K562 (cell line): ENCODE measurements around the gene TSEN54. TPM values are rescaled to one million over a fixed set of nuclear protein-coding genes. Genes with fewer than 3 reads are reported as not detected.

Source experiments
- BDP1 ChIP-seq: IDR thresholded peaks from 3 replicates; pipeline ENCODE4 v1.6.1; 2011; ENCODE audit not compliant: insufficient read length, insufficient read depth
- BHLHE40 ChIP-seq: IDR thresholded peaks from 2 replicates; pipeline ENCODE4 v1.6.1; 2011; ENCODE audit warnings: low read length, improper control_type of control experiment
- CHD2 ChIP-seq: IDR thresholded peaks from 2 replicates; pipeline ENCODE4 v1.6.1; 2011; ENCODE audit warnings: low read depth, low read length
- CREB1 ChIP-seq, 2 experiments: sonication (generic) in 1 of 2; formaldehyde crosslinking in 1 of 2; IDR thresholded peaks; 2 replicates each; pipeline versions ENCODE4 v1.6.1 to v1.8.0; 2012 to 2022; ENCODE audit warnings: inconsistent platforms in 1 of 2, mild to moderate bottlenecking in 1 of 2, missing genetic modification reagents in 1 of 2, moderate library complexity in 1 of 2
- DNMT1 ChIP-seq: fragments of 450-650 bp; IDR thresholded peaks from 2 replicates; pipeline ENCODE4 v1.6.1; 2016; ENCODE audit warnings: antibody characterized with exemption, mild to moderate bottlenecking
- E2F6 ChIP-seq, 2 experiments: IDR thresholded peaks; 2 replicates each; pipeline ENCODE4 v1.6.1; 2011; ENCODE audit warnings: borderline replicate concordance in 1 of 2, control low read depth in 1 of 2, low read depth in 1 of 2, low read length in 1 of 2, mild to moderate bottlenecking in 1 of 2, mixed read lengths in 1 of 2, moderate library complexity in 1 of 2; ENCODE audit not compliant: insufficient read depth in 1 of 2, insufficient read length in 1 of 2, poor library complexity in 1 of 2, severe bottlenecking in 1 of 2; ENCODE audit errors: extremely low read depth in 1 of 2
- ESRRA ChIP-seq: fragments of 450-650 bp; IDR thresholded peaks from 2 replicates; pipeline ENCODE4 v1.6.1; 2014; ENCODE audit warnings: low read depth, mild to moderate bottlenecking, moderate library complexity, borderline replicate concordance
- ETS2 ChIP-seq: IDR thresholded peaks from 2 replicates; pipeline ENCODE4 v1.6.1; 2016; ENCODE audit warnings: borderline replicate concordance, missing genetic modification characterization, mild to moderate bottlenecking, moderate library complexity, missing compliant biosample characterization; ENCODE audit not compliant: poor library complexity, severe bottlenecking
- HDAC2 ChIP-seq: fragments of 450-650 bp; IDR thresholded peaks from 2 replicates; pipeline ENCODE4 v1.6.1; 2016; ENCODE audit warnings: mild to moderate bottlenecking
- HNRNPUL1 ChIP-seq: fragments of 200-400 bp; formaldehyde crosslinking; IDR thresholded peaks from 2 replicates; pipeline ENCODE4 v1.6.1; 2017; ENCODE audit warnings: low read length
- KLF13 ChIP-seq: fragments of 450-650 bp; IDR thresholded peaks from 2 replicates; pipeline ENCODE4 v1.6.1; 2016; ENCODE audit warnings: missing genetic modification characterization, low read depth, mild to moderate bottlenecking, missing compliant biosample characterization, moderate library complexity, borderline replicate concordance
- MECOM ChIP-seq: fragments of 250-450 bp; sonication (Bioruptor Pico); IDR thresholded peaks from 2 replicates; pipeline ENCODE4 v1.8.0; 2022; ENCODE audit warnings: inconsistent platforms
- MXD1 ChIP-seq: fragments of 250-450 bp; sonication (Bioruptor Pico); IDR thresholded peaks from 2 replicates; pipeline ENCODE4 v1.8.0; 2021; ENCODE audit warnings: borderline replicate concordance, mild to moderate bottlenecking, moderate library complexity; ENCODE audit not compliant: poor library complexity, severe bottlenecking
- NCOA2 ChIP-seq, 2 experiments: fragments of 450-650 bp; IDR thresholded peaks; 2 replicates each; pipeline ENCODE4 v1.6.1; 2018; ENCODE audit warnings: mild to moderate bottlenecking in 2 of 2, moderate library complexity in 1 of 2; ENCODE audit not compliant: partially characterized antibody in 2 of 2
- NEUROD1 ChIP-seq: fragments of 150-350 bp; IDR thresholded peaks from 2 replicates; pipeline ENCODE4 v1.6.1; 2014; ENCODE audit warnings: borderline replicate concordance, low read length, low read depth; ENCODE audit not compliant: partially characterized antibody
- OTX1 ChIP-seq: fragments of 450-650 bp; formaldehyde crosslinking; IDR thresholded peaks from 2 replicates; pipeline ENCODE4 v1.4.0; 2022; ENCODE audit warnings: mild to moderate bottlenecking
- POLR2AphosphoS2 ChIP-seq: IDR thresholded peaks from 2 replicates; pipeline ENCODE4 v1.6.1; 2012; ENCODE audit warnings: low read length, improper control_type of control experiment
- RBM34 ChIP-seq: fragments of 200-400 bp; formaldehyde crosslinking; IDR thresholded peaks from 2 replicates; pipeline ENCODE4 v1.6.1; 2018; ENCODE audit warnings: low read length, borderline replicate concordance; ENCODE audit not compliant: insufficient read depth
- RCOR1 ChIP-seq, 2 experiments: IDR thresholded peaks; 2 replicates each; pipeline ENCODE4 v1.6.1; 2012; ENCODE audit warnings: low read depth in 2 of 2, low read length in 2 of 2, borderline replicate concordance in 1 of 2, improper control_type of control experiment in 1 of 2
- SIN3B ChIP-seq: fragments of 450-650 bp; IDR thresholded peaks from 2 replicates; pipeline ENCODE4 v1.6.1; 2017; ENCODE audit warnings: low read depth, mild to moderate bottlenecking, moderate library complexity
- SMARCB1 ChIP-seq: IDR thresholded peaks from 2 replicates; pipeline ENCODE4 v1.6.1; 2011; ENCODE audit warnings: improper control_type of control experiment, low read depth; ENCODE audit not compliant: insufficient read length
- SMARCE1 ChIP-seq: fragments of 450-650 bp; IDR thresholded peaks from 2 replicates; pipeline ENCODE4 v1.7.1; 2016; ENCODE audit warnings: mild to moderate bottlenecking
- SRSF7 ChIP-seq: fragments of 200-400 bp; formaldehyde crosslinking; optimal IDR thresholded peaks from 2 replicates; pipeline ENCODE3; 2017; ENCODE audit warnings: mild to moderate bottlenecking, low read depth, low read length
- TCFL5 ChIP-seq: fragments of 250-450 bp; sonication (Bioruptor Pico); conservative IDR thresholded peaks from 2 replicates; pipeline ENCODE4 v1.6.1; 2021; ENCODE audit warnings: mild to moderate bottlenecking, moderate library complexity, matching md5 sums
- ZKSCAN3 ChIP-seq: fragments of 250-450 bp; sonication (Bioruptor Pico); IDR thresholded peaks from 2 replicates; pipeline ENCODE4 v1.4.0; 2020
- ZNF354B ChIP-seq: fragments of 250-450 bp; sonication (Bioruptor Pico); IDR thresholded peaks from 2 replicates; pipeline ENCODE4 v1.4.0; 2020
- ZNF41 ChIP-seq: fragments of 250-450 bp; sonication (Bioruptor Pico); conservative IDR thresholded peaks from 2 replicates; pipeline ENCODE4 v1.4.0; 2020; ENCODE audit warnings: mild to moderate bottlenecking
- ZNF436 ChIP-seq: fragments of 250-450, 450-650 bp; sonication (Bioruptor Pico); formaldehyde crosslinking; IDR thresholded peaks from 2 replicates; pipeline ENCODE4 v1.7.0; 2020; ENCODE audit warnings: mild to moderate bottlenecking
- ZNF511 ChIP-seq: sonication (generic); formaldehyde crosslinking; IDR thresholded peaks from 2 replicates; pipeline ENCODE4 v1.8.0; 2022; ENCODE audit warnings: mild to moderate bottlenecking, missing genetic modification reagents
- ZNF778 ChIP-seq: fragments of 450-650 bp; formaldehyde crosslinking; IDR thresholded peaks from 2 replicates; pipeline ENCODE4 v1.4.0; 2020; ENCODE audit warnings: mild to moderate bottlenecking, moderate library complexity
- polyA plus RNA-seq, 8 experiments: library from polyadenylated mRNA; depleted of rRNA in 4 of 8; stranded (reverse) in 5 of 8; unstranded in 3 of 8; fragments of >200 nt; fragmentation: Nextera tagmentation in 2 of 8; fragmentation: Illumina TruSeq in 1 of 8; extraction: Ambion mirVana in 2 of 8; extraction: Trizol in 1 of 8; gene quantifications; 2 replicates each; pipeline versions ENCODE4 v1.2.1 to v1.2.3, GENCODE V29; 2011 to 2014; ENCODE audit warnings: inconsistent platforms in 1 of 8, missing spikeins in 1 of 8
- total RNA-seq, 7 experiments: library from RNA; depleted of rRNA in 6 of 7; stranded (reverse); fragments of >200 nt in 6 of 7; fragmentation: Illumina TruSeq in 2 of 7; extraction: Trizol in 2 of 7; gene quantifications; 2 replicates each; pipeline versions ENCODE4 v1.2.1 to v1.2.3, GENCODE V29; 2011 to 2021; ENCODE audit warnings: low replicate concordance in 1 of 7

TSEN54 gene
- total and polyA plus RNA-seq, 9 of the 15 experiments (the other 6 are each of a cell fraction or from before 2014, with no cell fraction given): 5.9 to 64.3 (median 48.9) TPM

- TF ChIP-seq ZNF511 (no peak), ZNF778 (CRISPR knock-in tag) (no peak), ZNF436 (no peak), SMARCE1 (no peak; the same call in 1 of the 2 replicates), NCOA2 (IDR thresholded peaks at IDR 0.05; ENCODE audit: partially characterized antibody in 2 of 2) (no peak), MXD1 (no peak), BDP1 (no peak), BHLHE40 (0 out of 2 replicates have a peak, but pooled peaks have one; percentile 10), ZNF41 (CRISPR knock-in tag) (no peak), ZNF354B (CRISPR knock-in tag) (no peak), OTX1 (CRISPR knock-in tag) (no peak), KLF13 (tag) (peak; percentile 71), CHD2 (no peak), ZKSCAN3 (CRISPR knock-in tag) (no peak), MECOM (CRISPR knock-in tag) (no peak), DNMT1 (no peak), POLR2AphosphoS2 (no peak), SMARCB1 (no peak), NEUROD1 (peak; percentile 92), RBM34 (no peak), TCFL5 (CRISPR knock-in tag) (no peak), ETS2 (tag) (no peak), RCOR1 (IDR thresholded peaks at IDR 0.05; ENCODE audit: borderline replicate concordance in 1 of 2, low read depth in 2 of 2, low read length in 2 of 2) (peak in 1 of 2 experiments; percentile 48; a peak in 1 of 4 replicates), HDAC2 (no peak; the same call in none of the 2 replicates), SRSF7 (no peak), E2F6 (IDR thresholded peaks at IDR 0.05; ENCODE audit: borderline replicate concordance in 1 of 2, extremely low read depth in 1 of 2, insufficient read depth in 1 of 2, insufficient read length in 1 of 2, low read depth in 1 of 2, low read length in 1 of 2, poor library complexity in 1 of 2, severe bottlenecking in 1 of 2) (peak in 1 of 2 experiments; percentile 83), CREB1 (IDR thresholded peaks at IDR 0.05) (no peak; the same call in 1 of the 2 replicates), CREB1 (CRISPR knock-in tag; IDR thresholded peaks at IDR 0.05) (no peak), HNRNPUL1 (no peak), SIN3B (no peak), ESRRA (no peak; the same call in 1 of the 2 replicates)
Observed at GRCh38 chr17:75516255-75516618, at the start of gene TSEN54 (continued).
